ENCODE data around the gene CCL25. TPM values are rescaled to one million over a fixed set of nuclear protein-coding genes. Genes with fewer than 3 reads are reported as not detected.
"Not testable (repeated sequence)": the region's sequence is repeated elsewhere in the genome, so short reads cannot be mapped to it uniquely, and the experiment has no call there.

Gene CCL25
- total RNA-seq, 1 donor from 2014 or later = not detected

- H3K4me3 ChIP-seq (ENCODE audit: low read depth, low read length) = no peak overlapping the region
- TF ChIP-seq CTCF (conservative IDR thresholded peaks at IDR 0.05; ENCODE audit: low read depth, low read length) = no peak
- no peak for DNase-seq (ENCODE audit: low read depth)
Observed at GRCh38 chr19:8021374-8021773, 31.2 kb upstream of the CCL25 start.

GRCh38 chr19:8022275-8022674 lies 30.3 kb upstream of the CCL25 start:
- DNase-seq (ENCODE audit: low read depth) = no peak
- TF ChIP-seq CTCF (conservative IDR thresholded peaks at IDR 0.05; ENCODE audit: low read depth, low read length) = no peak
- no peak overlapping the region for H3K4me3 ChIP-seq (ENCODE audit: low read depth, low read length)

- no peak for DNase-seq (ENCODE audit: low read depth)
- no peak overlapping the region for H3K4me3 ChIP-seq (ENCODE audit: low read depth, low read length)
- TF ChIP-seq CTCF (conservative IDR thresholded peaks at IDR 0.05; ENCODE audit: low read depth, low read length) = no peak
Observed at GRCh38 chr19:8023371-8023770, 29.2 kb upstream of the CCL25 start.

- not testable (repeated sequence) for H3K4me3 ChIP-seq (ENCODE audit: low read depth, low read length); DNase-seq (ENCODE audit: low read depth)
Observed at GRCh38 chr19:8024256-8024655, 28.3 kb upstream of the CCL25 start.

- DNase-seq (ENCODE audit: low read depth) = no peak
- TF ChIP-seq CTCF (conservative IDR thresholded peaks at IDR 0.05; ENCODE audit: low read depth, low read length) = no peak
Observed at GRCh38 chr19:8025316-8025715, 27.2 kb upstream of the CCL25 start.

GRCh38 chr19:8028951-8029491 lies 23.5 kb upstream of the CCL25 start:
- no peak for DNase-seq (ENCODE audit: low read depth)
- no peak for TF ChIP-seq CTCF (conservative IDR thresholded peaks at IDR 0.05; ENCODE audit: low read depth, low read length)
- H3K4me3 ChIP-seq (ENCODE audit: low read depth, low read length) = no peak overlapping the region

More at GRCh38 chr19:8025316-8025715, 27.2 kb upstream of the CCL25 start:
- no peak overlapping the region for H3K4me3 ChIP-seq (ENCODE audit: low read depth, low read length)

- no peak for DNase-seq (ENCODE audit: low read depth)
- H3K4me3 ChIP-seq (ENCODE audit: low read depth, low read length) = no peak overlapping the region
- no peak for TF ChIP-seq CTCF (conservative IDR thresholded peaks at IDR 0.05; ENCODE audit: low read depth, low read length)
Observed at GRCh38 chr19:8030960-8031359, 21.6 kb upstream of the CCL25 start.

- DNase-seq (ENCODE audit: low read depth); H3K4me3 ChIP-seq (ENCODE audit: low read depth, low read length): not testable (repeated sequence)
Observed at GRCh38 chr19:8033287-8034177, 19.0 kb upstream of the CCL25 start.

Measured in epithelial cell of proximal tubule (primary cell).